A549 treated with RU486 at 1 μM for 4 hours (cell line): ENCODE data around the gene PCDHGA3. TPM values are rescaled to one million over a fixed set of nuclear protein-coding genes. Genes with fewer than 3 reads are reported as not detected.

Experiments used
- total RNA-seq: library from RNA; stranded (reverse); fragments of 200-300 nt; extraction: Qiagen RNA extraction; gene quantifications from 5 replicates; pipeline ENCODE4 v1.2.3, GENCODE V29; 2022; ENCODE audit warnings: low read depth

The PCDHGA3 gene
- total RNA-seq, 1 experiment from 2014 or later, result 0.03 TPM

Other genes with a start within 250 kb of the PCDHGA3 start
- 2.3 to 4.1 TPM (median 3.6 TPM) in 5 replicates for gene PCDHB2, start 249.2 kb upstream of the PCDHGA3 start, total RNA-seq
- 0.03 to 0.06 TPM in 2 of 5 replicates, not detected in the others for gene PCDHB3, start 243.4 kb upstream of the PCDHGA3 start, total RNA-seq
- gene PCDHB4, start 222.0 kb upstream of the PCDHGA3 start, total RNA-seq, result 0.03 to 0.08 TPM (median 0.05 TPM) in 5 replicates
- gene PCDHB5, start 208.6 kb upstream of the PCDHGA3 start, total RNA-seq, result 1.5 to 1.8 TPM (median 1.6 TPM) in 5 replicates
- gene PCDHB6, start 193.8 kb upstream of the PCDHGA3 start, total RNA-seq, result 0.85 to 1.2 TPM (median 0.92 TPM) in 5 replicates
- gene PCDHB7, start 171.2 kb upstream of the PCDHGA3 start, total RNA-seq, result not detected in 5 replicates
- 0.25 to 0.43 TPM (median 0.34 TPM) in 5 replicates for gene PCDHB8, start 166.0 kb upstream of the PCDHGA3 start, total RNA-seq
- 0.04 to 0.30 TPM (median 0.07 TPM) in 5 replicates for gene PCDHB16, start 161.4 kb upstream of the PCDHGA3 start, total RNA-seq
- gene PCDHB9, start 156.7 kb upstream of the PCDHGA3 start, total RNA-seq, result 0.03 to 0.06 TPM in 2 of 5 replicates, not detected in the others
- gene PCDHB10, start 151.5 kb upstream of the PCDHGA3 start, total RNA-seq, result 0.06 TPM in 2 of 5 replicates, not detected in the others
- gene PCDHB11, start 144.2 kb upstream of the PCDHGA3 start, total RNA-seq, result 0.06 to 0.14 TPM (median 0.07 TPM) in 4 of 5 replicates, not detected in the other
- 0.05 to 0.09 TPM in 2 of 5 replicates, not detected in the others for gene PCDHB12, start 135.1 kb upstream of the PCDHGA3 start, total RNA-seq
- gene PCDHB13, start 129.9 kb upstream of the PCDHGA3 start, total RNA-seq, result 0.06 to 0.12 TPM (median 0.09 TPM) in 5 replicates
- 0.07 to 0.21 TPM (median 0.09 TPM) in 5 replicates for gene PCDHB14, start 120.5 kb upstream of the PCDHGA3 start, total RNA-seq
- gene PCDHB15, start 98.4 kb upstream of the PCDHGA3 start, total RNA-seq, result 0.06 to 0.10 TPM (median 0.08 TPM) in 3 of 5 replicates, not detected in the others
- not detected in 5 replicates for gene SLC25A2, start 39.8 kb upstream of the PCDHGA3 start, total RNA-seq
- gene TAF7, start 23.0 kb upstream of the PCDHGA3 start, total RNA-seq, result 53.0 to 78.7 TPM (median 74.4 TPM) in 5 replicates
- gene PCDHGA1, start 13.3 kb upstream of the PCDHGA3 start, total RNA-seq, result 0.31 to 0.42 TPM (median 0.35 TPM) in 5 replicates
- 0.38 to 0.87 TPM (median 0.47 TPM) in 5 replicates for gene PCDHGA2, start 5.1 kb upstream of the PCDHGA3 start, total RNA-seq
- gene PCDHGB1, start 6.3 kb downstream of the PCDHGA3 start, total RNA-seq, result 1.2 to 2.3 TPM (median 1.9 TPM) in 5 replicates
- 0.06 to 0.19 TPM (median 0.09 TPM) in 5 replicates for gene PCDHGA4, start 11.2 kb downstream of the PCDHGA3 start, total RNA-seq
- 0.08 TPM in 2 of 5 replicates, not detected in the others for gene PCDHGB2, start 16.2 kb downstream of the PCDHGA3 start, total RNA-seq
- gene PCDHGA5, start 20.3 kb downstream of the PCDHGA3 start, total RNA-seq, result 0.07 to 0.30 TPM (median 0.13 TPM) in 5 replicates
- 0.17 to 0.30 TPM (median 0.23 TPM) in 5 replicates for gene PCDHGB3, start 26.4 kb downstream of the PCDHGA3 start, total RNA-seq
- 0.14 to 0.27 TPM (median 0.23 TPM) in 5 replicates for gene PCDHGA6, start 30.1 kb downstream of the PCDHGA3 start, total RNA-seq
- 0.67 to 1.1 TPM (median 0.88 TPM) in 5 replicates for gene PCDHGA7, start 38.9 kb downstream of the PCDHGA3 start, total RNA-seq
- gene PCDHGB4, start 43.9 kb downstream of the PCDHGA3 start, total RNA-seq, result 0.56 to 1.1 TPM (median 0.93 TPM) in 5 replicates
- 0.03 TPM in 1 of 5 replicates, not detected in the others for gene PCDHGA8, start 48.8 kb downstream of the PCDHGA3 start, total RNA-seq
- gene PCDHGB5, start 54.1 kb downstream of the PCDHGA3 start, total RNA-seq, result 2.0 to 3.0 TPM (median 2.5 TPM) in 5 replicates
- 0.03 to 0.05 TPM (median 0.04 TPM) in 3 of 5 replicates, not detected in the others for gene PCDHGA9, start 58.9 kb downstream of the PCDHGA3 start, total RNA-seq
- 0.06 to 0.15 TPM (median 0.09 TPM) in 5 replicates for gene PCDHGB6, start 64.2 kb downstream of the PCDHGA3 start, total RNA-seq
- gene PCDHGA10, start 69.2 kb downstream of the PCDHGA3 start, total RNA-seq, result not detected in 5 replicates
- gene PCDHGB7, start 73.8 kb downstream of the PCDHGA3 start, total RNA-seq, result 0.05 to 0.11 TPM (median 0.07 TPM) in 5 replicates
- 0.06 TPM in 1 of 5 replicates, not detected in the others for gene PCDHGA11, start 77.2 kb downstream of the PCDHGA3 start, total RNA-seq
- 0.02 to 0.05 TPM in 2 of 5 replicates, not detected in the others for gene PCDHGA12, start 86.7 kb downstream of the PCDHGA3 start, total RNA-seq
- gene PCDHGC3, start 132.1 kb downstream of the PCDHGA3 start, total RNA-seq, result 6.1 to 7.8 TPM (median 7.0 TPM) in 5 replicates
- not detected in 5 replicates for gene PCDHGC4, start 141.2 kb downstream of the PCDHGA3 start, total RNA-seq
- 0.02 to 0.09 TPM in 2 of 5 replicates, not detected in the others for gene PCDHGC5, start 145.3 kb downstream of the PCDHGA3 start, total RNA-seq